Kidney epithelial cell (primary cell): Measurements from ENCODE around the gene RASL11B. TPM values are rescaled to one million over a fixed set of nuclear protein-coding genes. Genes with fewer than 3 reads are reported as not detected.

Experiments
- DNase-seq: peaks from one replicate; pipeline ENCODE4 v3.0.0-alpha.2; 2010; ENCODE audit warnings: low read depth
- H3K27me3 ChIP-seq: 2 replicates; pipeline ENCODE4 v1.6.0; 2011; ENCODE audit warnings: low read length; ENCODE audit not compliant: control insufficient read depth, insufficient read depth
- H3K36me3 ChIP-seq: 2 replicates; pipeline ENCODE4 v1.5.1; 2011; ENCODE audit warnings: low read length; ENCODE audit not compliant: control insufficient read depth, insufficient read depth
- H3K4me3 ChIP-seq: 2 replicates; pipeline ENCODE4 v1.5.1; 2011; ENCODE audit warnings: low read depth, mild to moderate bottlenecking, control low read depth, low read length
- CTCF ChIP-seq: IDR thresholded peaks from 2 replicates; pipeline ENCODE4 v1.5.1; 2011; ENCODE audit warnings: mild to moderate bottlenecking, moderate library complexity, low read length, control low read depth, inconsistent platforms; ENCODE audit not compliant: insufficient read depth, poor library complexity, severe bottlenecking
- total RNA-seq: library from RNA; depleted of rRNA; stranded (reverse); fragments of >200 nt; gene quantifications from 2 replicates; pipeline ENCODE4 v1.2.3, GENCODE V29; 2015

Gene RASL11B
- total RNA-seq, 1 donor from 2014 or later, result 0.67 TPM

- no peak overlapping the region for H3K4me3 ChIP-seq
- no peak for TF ChIP-seq CTCF
- H3K27me3 ChIP-seq, result peaks cover 4% of the 10 kb centered on the region
- DNase-seq, result no peak
- H3K36me3 ChIP-seq, result no peaks in the 10 kb centered on the region
Observed at GRCh38 chr4:52867163-52867562, 5.0 kb downstream of the RASL11B start.

DNA sequence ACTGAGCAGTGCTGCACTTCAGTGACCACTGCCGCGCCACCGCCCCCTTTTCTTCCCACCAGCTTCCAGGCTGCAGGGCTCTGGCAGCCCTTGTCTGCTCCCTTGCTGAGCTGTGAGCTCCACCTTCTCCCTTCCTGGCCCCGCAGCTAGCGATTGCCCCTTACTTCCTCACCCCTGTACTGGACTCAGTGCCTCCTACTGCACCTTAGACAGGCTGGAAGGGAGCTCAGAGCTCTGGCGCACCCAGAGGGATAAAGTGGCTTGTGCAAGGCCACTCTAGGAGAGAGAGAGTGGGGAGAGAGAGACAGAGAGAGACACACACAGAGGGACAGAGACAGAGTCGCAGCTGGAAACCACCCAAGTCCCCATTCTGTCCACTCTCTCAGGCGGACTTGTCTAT lies 6.0 kb downstream of the RASL11B start:
- no peak overlapping the region for H3K4me3 ChIP-seq
- H3K36me3 ChIP-seq, result no peaks in the 10 kb centered on the region
- no peak for TF ChIP-seq CTCF
- DNase-seq, result no peak
- no peaks in the 10 kb centered on the region for H3K27me3 ChIP-seq

- DNase-seq, result no peak
- no peaks in the 10 kb centered on the region for H3K27me3 ChIP-seq
- H3K4me3 ChIP-seq, result no peak overlapping the region
- no peak for TF ChIP-seq CTCF
- H3K36me3 ChIP-seq, result no peaks in the 10 kb centered on the region
Observed at GRCh38 chr4:52869196-52869595, 7.1 kb downstream of the RASL11B start.

DNA sequence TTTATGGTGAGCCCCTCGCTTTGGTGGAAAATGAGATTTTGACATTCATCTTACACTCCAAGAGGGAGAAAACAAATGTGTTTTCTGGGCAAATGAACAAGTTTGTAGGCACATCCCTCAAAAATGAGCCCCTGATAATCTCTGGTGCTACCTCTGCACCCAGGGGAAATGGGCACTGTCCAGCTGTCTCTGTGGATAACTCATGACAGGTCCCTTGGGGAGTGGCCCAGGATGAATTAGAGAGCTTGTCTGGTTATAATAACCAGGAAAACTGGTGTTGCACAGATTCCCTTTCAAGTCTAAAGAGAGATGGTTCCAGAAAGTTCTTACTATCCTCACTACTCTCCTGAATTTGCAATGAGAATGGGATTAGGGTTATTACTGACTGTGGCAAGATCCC lies 7.5 kb downstream of the RASL11B start:
- H3K27me3 ChIP-seq, result no peaks in the 10 kb centered on the region
- no peak for TF ChIP-seq CTCF
- no peak overlapping the region for H3K4me3 ChIP-seq
- no peak for DNase-seq
- no peaks in the 10 kb centered on the region for H3K36me3 ChIP-seq

DNA sequence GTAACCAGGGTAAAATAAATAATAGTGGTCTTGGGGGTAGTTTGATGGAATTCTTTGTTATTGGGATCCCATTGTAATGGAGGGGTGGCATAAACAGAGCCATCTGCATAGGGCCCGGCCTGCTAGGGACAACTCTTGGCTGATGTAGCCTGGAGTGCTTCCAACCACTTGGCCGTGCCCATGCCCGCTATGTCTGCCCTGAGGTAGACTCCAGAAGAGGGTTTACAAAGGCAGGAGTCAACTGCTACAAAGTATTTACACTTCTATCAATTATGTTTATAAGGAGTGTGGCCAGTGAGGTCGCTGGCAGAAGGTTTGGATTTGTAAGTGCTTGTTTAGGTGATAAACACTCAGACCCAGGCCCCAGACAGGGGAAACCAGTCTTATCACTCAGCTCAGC lies 8.1 kb downstream of the RASL11B start:
- Histone ChIP-seq H3K36me3 (no peaks in the 10 kb centered on the region), H3K4me3 (no peak overlapping the region), H3K27me3 (no peaks in the 10 kb centered on the region)
- no peak for DNase-seq
- no peak for TF ChIP-seq CTCF

DNA sequence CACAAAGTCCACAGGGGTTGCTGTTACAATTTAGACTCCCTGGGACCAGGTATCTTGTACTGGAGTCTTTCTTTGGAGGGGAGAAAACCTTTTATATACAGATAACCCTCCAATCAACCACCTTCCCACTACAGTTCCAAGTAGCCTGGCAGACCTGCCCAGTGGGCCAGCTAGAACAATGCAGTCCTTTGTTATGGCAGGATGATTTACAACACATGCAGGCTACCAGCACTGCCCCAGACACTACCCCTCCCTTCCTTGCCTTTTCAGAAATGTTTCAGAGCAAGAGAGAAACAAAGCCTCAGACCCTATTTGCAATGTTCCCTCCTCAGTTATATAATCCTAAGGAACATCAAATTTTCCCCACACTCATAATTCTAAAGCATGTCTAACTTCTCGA lies 11.1 kb downstream of the RASL11B start:
- no peak for TF ChIP-seq CTCF
- H3K36me3 ChIP-seq, result no peaks in the 10 kb centered on the region
- no peak for DNase-seq
- H3K27me3 ChIP-seq, result no peaks in the 10 kb centered on the region
- no peak overlapping the region for H3K4me3 ChIP-seq
